Measurements from ENCODE around the gene MEGF9. TPM values are rescaled to one million over a fixed set of nuclear protein-coding genes. Genes with fewer than 3 reads are reported as not detected.

MEGF9 gene
- total and polyA plus RNA-seq, 8 donors: 1.7 to 11.0 (median 5.0) TPM

- DNase-seq (no peak), ATAC-seq (peak in 1 of 4 donors; percentile 25), FAIRE-seq (no peak)
- H3K4me3 ChIP-seq: no peak overlapping the region
- H3K4me1 ChIP-seq: peaks cover 3 to 34% (median 21%) of the 10 kb centered on the region in 3 donors
- H3K36me3 ChIP-seq: no peaks in the 10 kb centered on the region
- no peak for TF ChIP-seq CTCF (IDR thresholded peaks at IDR 0.05)
- no peaks in the 10 kb centered on the region for H3K9me3 ChIP-seq
- WGBS, 2 donors: 44 to 47% methylated on average over 3 of the region's 3 CpGs
- H3K27me3 ChIP-seq: no peaks in the 10 kb centered on the region
- intact Hi-C loops (cut with DNase I): no loop called here
- H3K27ac ChIP-seq: no peak overlapping the region
Observed at GRCh38 chr9:120663380-120663779, 50.9 kb downstream of the MEGF9 start.

GRCh38 chr9:120662513-120662912 is 51.8 kb downstream of the MEGF9 start:
- no peak for DNase-seq
- TF ChIP-seq CTCF (IDR thresholded peaks at IDR 0.05): no peak
- Histone ChIP-seq H3K27me3 (no peaks in the 10 kb centered on the region), H3K4me1 (peaks cover 3 to 34% (median 18%) of the 10 kb centered on the region in 3 donors), H3K36me3 (no peaks in the 10 kb centered on the region), H3K27ac (no peak overlapping the region), H3K4me3 (no peak overlapping the region), H3K9me3 (no peaks in the 10 kb centered on the region)
- 91% methylated on average over 8 of the region's 8 CpGs for WGBS, 2 donors
- no peak for ATAC-seq
- no peak for FAIRE-seq
- intact Hi-C loops (cut with DNase I): no loop called here

GRCh38 chr9:120659676-120660075 is 54.6 kb downstream of the MEGF9 start:
- no peak overlapping the region for H3K4me3 ChIP-seq
- no peaks in the 10 kb centered on the region for H3K9me3 ChIP-seq
- H3K4me1 ChIP-seq: peaks cover 8 to 36% (median 21%) of the 10 kb centered on the region in 3 donors
- no peak overlapping the region for H3K27ac ChIP-seq
- TF ChIP-seq CTCF (IDR thresholded peaks at IDR 0.05): no peak
- no peak for DNase-seq
- 22 to 24% methylated on average over 2 of the region's 2 CpGs for WGBS, 2 donors
- no peak for FAIRE-seq
- intact Hi-C loops (cut with DNase I): no loop called here
- no peaks in the 10 kb centered on the region for H3K36me3 ChIP-seq
- peak; percentile 54 to 66 (median 62) for ATAC-seq
- H3K27me3 ChIP-seq: no peaks in the 10 kb centered on the region

GRCh38 chr9:120659209-120659608 is 55.1 kb downstream of the MEGF9 start:
- no peaks in the 10 kb centered on the region for H3K9me3 ChIP-seq
- no peak overlapping the region for H3K4me3 ChIP-seq
- H3K4me1 ChIP-seq: peaks cover 8 to 31% (median 19%) of the 10 kb centered on the region in 3 donors
- WGBS, 2 donors: 30 to 32% methylated on average over 3 of the region's 3 CpGs
- ATAC-seq: peak in 3 of 4 donors; percentile 10 to 40 (median 19)
- no peak for DNase-seq
- no peak for FAIRE-seq
- TF ChIP-seq CTCF (IDR thresholded peaks at IDR 0.05): no peak
- no peaks in the 10 kb centered on the region for H3K36me3 ChIP-seq
- no peaks in the 10 kb centered on the region for H3K27me3 ChIP-seq
- H3K27ac ChIP-seq: no peak overlapping the region
- intact Hi-C loops (cut with DNase I): no loop called here

- no peak for TF ChIP-seq CTCF (IDR thresholded peaks at IDR 0.05)
- 54 to 59% methylated on average over 4 of the region's 4 CpGs for WGBS, 2 donors
- Histone ChIP-seq H3K4me3 (no peak overlapping the region), H3K9me3 (no peaks in the 10 kb centered on the region), H3K27ac (no peak overlapping the region), H3K36me3 (no peaks in the 10 kb centered on the region), H3K4me1 (peaks cover 6 to 21% (median 11%) of the 10 kb centered on the region in 3 donors), H3K27me3 (no peaks in the 10 kb centered on the region)
- DNase-seq (no peak), FAIRE-seq (no peak), ATAC-seq (peak; percentile 66 to 89 (median 78))
- intact Hi-C loops (cut with DNase I): no loop called here
Observed at GRCh38 chr9:120655005-120655622, 59.2 kb downstream of the MEGF9 start.

All from pancreas (tissue), 10 donors.